GM21576 (cell line): ENCODE data around the gene L1TD1.
"Not testable (repeated sequence)": the region's sequence is repeated elsewhere in the genome, so short reads cannot be mapped to it uniquely, and the experiment has no call there.

Source experiments
- ATAC-seq: cut with Tn5 transposase; IDR thresholded peaks from one replicate; pipeline ENCODE4 v1.9.1; 2021; ENCODE audit warnings: mild to moderate bottlenecking, moderate library complexity; ENCODE audit not compliant: unreplicated experiment

Gene L1TD1

DNA sequence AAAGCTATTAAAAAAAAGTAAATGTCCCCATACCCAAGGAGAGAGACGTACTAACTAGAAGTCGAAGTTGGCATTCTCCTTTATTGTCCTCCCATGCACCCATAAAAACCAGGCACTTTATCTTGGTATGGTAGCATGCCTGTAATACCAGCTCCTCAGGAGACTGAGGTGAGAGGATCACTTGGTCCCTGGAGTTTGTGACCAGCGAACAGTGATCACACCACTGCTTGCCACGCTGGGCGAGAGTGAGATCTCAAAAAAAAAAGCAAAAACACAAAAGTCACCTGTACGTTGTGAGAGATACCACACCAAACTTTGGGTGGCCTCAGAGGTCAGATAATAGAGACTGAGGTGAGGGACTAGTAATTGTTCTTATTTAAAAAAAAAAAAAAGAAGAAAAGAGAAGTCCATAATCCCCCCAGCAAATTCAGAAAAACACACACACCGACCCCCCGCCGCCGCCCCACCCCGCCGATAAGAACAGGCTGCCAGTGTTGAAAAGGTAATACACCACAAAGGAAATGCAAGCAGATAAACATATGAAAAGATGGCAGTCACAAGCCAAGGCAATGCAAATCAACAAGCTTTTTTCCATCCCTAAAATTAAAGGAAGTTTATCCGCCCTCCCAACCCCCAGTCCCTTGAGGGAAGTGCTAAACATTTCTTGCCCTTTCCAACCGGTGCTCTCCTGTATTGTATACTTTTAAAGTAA is 3.6 kb downstream of the L1TD1 start:
- ATAC-seq: no peak

DNA sequence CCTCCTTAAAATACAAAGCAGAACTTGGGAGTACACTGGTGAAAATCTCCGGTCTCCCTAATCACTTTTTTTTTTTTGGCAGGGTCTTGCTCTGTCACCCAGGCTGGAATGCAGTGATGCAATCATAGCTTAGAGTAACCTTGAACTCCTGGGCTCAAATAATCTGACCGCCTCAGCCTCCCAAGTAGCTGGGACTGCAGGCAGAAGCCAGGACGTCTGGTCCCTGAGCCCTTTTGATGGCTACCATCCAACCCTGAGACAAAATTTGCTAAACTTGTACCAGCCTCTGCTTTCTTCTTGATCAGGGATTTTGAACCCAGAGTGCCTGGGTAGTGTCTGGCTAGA is 4.1 kb downstream of the L1TD1 start:
- ATAC-seq: no peak

DNA sequence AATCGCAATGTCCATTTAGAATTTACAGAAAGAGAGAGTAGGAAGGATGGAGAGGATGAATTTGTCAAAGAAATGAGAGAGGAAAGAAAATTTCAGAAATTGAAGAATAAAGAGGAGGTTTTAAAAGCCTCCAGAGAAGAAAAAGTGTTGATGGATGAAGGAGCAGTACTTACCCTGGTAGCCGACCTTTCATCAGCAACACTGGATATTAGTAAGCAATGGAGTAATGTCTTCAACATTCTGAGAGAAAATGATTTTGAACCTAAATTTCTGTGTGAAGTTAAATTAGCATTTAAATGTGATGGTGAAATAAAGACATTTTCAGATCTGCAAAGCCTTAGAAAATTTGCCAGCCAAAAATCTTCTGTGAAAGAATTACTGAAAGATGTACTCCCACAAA is 12.5 kb downstream of the L1TD1 start:
- ATAC-seq: no peak

DNA sequence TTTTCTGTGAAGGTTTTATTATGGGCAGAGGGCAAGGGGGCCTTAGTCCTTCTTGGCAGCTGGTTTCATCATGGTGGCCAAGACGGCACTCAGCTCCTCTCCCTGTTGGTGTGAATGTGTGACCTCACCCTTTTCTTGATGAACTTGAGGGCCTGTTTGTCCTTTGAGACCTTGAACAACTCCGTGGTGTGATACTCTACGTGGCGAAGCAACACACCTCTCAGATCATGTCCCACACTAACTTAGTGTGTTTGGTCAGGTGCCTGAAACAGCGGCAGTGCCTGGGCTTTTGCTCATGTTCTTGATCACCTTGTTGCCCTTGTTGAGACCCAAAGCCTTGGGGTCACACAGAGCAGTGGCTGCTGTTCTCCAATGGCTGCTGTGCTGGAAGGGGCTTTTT is 13.4 kb downstream of the L1TD1 start:
- no peak for ATAC-seq

DNA sequence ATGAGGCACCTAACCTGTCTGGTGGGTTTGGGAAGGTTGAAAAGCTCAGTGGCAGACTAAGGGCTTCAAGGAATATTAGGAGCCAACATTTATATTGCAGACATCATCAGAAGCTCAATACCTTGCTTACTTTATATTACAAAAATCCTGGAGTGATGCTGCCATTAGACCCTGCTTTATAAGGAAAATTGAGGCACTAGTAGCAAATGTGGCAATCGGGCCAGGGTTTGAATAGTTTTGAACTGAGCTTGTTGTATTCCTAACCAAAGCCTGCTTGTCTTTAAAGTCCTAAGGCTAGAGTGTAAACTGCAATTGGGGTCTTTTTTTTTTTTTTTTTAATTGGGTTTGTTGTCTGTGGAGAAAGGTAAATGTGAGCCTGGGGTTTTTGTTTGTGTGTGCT is 14.3 kb downstream of the L1TD1 start:
- no peak for ATAC-seq

DNA sequence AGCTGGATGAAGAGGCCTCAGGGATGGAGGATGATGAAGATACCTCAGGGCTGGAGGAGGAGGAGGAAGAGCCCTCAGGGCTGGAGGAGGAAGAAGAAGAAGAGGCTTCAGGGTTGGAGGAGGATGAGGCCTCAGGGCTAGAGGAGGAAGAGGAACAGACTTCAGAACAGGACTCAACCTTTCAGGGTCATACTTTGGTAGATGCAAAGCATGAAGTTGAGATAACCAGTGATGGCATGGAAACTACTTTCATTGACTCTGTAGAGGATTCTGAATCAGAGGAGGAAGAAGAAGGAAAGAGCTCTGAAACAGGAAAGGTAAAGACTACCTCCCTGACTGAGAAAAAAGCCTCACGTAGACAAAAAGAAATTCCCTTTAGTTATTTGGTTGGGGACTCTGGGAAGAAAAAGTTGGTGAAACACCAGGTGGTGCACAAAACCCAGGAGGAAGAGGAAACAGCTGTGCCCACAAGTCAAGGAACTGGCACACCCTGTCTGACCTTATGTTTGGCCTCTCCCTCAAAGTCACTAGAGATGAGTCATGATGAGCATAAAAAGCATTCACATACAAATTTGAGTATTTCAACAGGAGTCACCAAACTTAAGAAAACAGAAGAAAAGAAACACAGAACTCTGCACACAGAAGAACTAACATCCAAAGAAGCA is 15.4 kb downstream of the L1TD1 start:
- no peak for ATAC-seq

DNA sequence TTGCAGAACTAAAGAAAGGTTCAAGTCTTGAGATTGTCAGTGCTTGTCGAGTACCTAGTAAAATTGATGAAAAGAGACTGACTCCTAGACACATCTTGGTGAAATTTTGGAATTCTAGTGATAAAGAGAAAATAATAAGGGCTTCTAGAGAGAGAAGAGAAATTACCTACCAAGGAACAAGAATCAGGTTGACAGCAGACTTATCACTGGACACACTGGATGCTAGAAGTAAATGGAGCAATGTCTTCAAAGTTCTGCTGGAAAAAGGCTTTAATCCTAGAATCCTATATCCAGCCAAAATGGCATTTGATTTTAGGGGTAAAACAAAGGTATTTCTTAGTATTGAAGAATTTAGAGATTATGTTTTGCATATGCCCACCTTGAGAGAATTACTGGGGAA is 16.3 kb downstream of the L1TD1 start:
- ATAC-seq: no peak

DNA sequence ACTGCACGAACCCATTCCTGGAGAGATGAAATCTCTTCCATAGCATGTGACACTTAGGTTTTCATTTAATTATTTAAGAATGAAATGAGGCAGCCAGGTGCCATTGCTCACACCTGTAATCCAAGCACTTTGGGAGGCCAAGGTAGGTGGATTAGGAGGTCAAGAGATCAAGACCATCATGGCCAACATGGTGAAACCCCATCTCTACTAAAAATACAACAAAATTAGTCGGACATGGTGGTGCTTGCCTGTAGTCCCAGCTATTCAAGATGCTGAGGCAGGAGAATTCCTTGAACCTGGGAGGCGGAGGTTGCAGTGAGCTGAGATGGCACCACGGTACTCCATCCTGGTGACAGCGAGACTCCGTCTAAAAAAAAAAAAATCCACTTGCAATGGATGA is 17.8 kb downstream of the L1TD1 start:
- ATAC-seq: no peak

DNA sequence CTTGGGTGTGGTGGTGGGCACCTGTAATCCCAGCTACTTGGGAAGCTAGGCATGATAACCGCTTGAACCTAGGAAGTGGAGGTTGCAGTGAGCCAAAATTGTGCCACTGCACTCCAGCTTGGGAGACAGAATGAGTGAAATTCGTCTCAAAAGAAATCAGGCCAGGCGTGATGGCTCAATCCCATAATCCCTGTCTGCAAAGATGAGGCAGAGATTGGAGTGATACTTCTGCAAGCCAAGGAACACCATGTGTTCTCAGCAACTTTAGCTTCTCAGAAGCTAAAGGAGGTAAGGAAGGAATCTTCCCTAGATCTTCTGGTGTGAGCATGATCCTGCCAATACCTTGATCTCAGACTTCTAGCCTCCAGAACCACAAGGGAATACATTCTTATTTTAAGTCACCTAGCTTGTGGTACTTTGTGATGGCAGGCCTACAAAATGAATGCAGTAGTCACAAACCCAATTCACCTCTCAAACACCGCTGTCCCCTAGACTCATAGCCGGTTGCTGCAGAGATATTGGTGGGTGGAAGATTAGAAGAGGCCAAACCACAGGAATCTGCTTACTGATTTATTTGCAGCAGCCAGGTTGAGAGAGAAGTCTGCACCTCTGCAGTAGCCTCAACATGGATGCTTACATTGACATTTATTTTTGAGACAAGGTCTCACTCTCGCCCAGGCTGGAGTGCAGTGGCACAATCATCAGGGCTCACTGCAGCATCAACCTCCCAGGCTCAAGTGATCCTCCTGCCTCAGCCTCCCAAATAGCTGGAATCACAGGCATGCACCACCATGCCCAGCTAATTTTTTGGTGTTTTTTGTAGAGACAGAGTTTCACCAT is 18.6 kb downstream of the L1TD1 start:
- ATAC-seq: no peak

DNA sequence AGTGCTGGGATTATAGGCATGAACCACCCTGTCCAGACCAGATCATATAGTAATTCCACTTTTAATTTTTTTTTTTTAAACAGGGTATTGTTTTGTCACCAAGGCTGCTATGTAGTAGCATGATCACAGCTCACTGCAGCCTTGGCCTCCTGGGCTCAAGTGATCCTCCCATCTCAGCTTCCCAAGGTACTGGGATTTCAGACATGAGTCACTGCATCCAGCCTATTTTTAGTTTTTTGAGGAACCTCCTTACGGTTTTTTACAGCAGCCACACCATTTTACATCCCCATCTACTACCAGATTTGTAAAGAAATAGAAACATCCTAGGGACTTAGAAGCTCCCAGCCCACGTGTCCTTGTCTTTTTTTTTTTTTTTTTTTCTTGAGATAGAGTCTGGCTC is 24.0 kb downstream of the L1TD1 start:
- ATAC-seq: no peak

DNA sequence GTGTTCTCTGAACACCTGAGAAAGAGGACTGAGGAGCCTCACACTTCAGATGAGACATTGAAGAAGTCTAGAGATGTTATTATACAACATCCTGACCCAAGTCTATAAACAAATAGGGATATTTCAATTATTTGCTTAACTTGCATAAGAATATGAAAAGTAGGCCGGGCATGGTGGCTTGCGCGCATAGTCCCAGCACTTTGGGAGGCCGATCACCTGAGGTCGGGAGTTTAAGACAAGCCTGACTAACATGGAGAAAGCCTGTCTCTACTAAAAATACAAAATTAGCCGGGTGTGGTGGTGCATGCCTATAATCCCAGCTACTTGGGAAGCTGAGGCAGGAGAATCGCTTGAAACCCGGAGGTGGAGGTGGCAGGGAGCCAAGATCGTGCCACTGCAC is 25.8 kb downstream of the L1TD1 start:
- ATAC-seq: not testable (repeated sequence)

DNA sequence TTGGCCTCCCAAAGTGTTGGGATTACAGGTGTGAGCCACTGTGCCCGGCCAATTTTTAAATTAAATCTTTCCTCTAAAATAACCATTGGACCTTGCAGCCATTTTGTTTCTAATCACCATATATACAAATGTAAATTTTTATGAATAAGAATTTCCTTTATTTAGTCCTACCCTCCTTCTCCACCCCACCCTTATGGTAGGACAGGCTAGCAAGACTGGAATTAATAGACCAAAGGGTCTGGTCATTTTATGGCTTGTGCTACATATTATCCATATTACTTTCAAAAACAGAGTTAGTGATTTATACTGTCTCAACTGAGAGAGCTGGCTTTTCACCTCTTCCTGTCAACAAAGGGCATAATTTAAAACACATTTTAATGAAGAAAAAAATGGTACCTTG is 26.5 kb downstream of the L1TD1 start:
- ATAC-seq: no peak

DNA sequence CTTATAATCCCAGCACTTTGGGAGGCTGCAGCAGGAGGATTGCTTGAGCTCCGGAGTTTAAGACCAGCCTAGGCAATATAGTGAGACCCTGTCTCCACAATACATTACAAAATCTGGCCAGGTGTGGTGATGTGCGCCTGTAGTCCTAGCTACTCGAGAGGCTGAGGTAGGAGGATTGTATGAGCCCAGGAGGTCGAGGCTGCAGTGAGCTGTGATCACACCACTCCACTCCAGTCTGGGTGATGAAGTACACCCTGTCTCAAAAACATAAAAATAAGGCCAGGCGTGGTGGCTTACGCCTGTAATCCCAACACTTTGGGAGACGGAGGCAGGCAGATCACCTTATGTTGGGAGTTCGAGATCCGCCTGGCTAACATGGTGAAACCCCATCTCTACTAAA is 27.7 kb downstream of the L1TD1 start:
- no peak for ATAC-seq

DNA sequence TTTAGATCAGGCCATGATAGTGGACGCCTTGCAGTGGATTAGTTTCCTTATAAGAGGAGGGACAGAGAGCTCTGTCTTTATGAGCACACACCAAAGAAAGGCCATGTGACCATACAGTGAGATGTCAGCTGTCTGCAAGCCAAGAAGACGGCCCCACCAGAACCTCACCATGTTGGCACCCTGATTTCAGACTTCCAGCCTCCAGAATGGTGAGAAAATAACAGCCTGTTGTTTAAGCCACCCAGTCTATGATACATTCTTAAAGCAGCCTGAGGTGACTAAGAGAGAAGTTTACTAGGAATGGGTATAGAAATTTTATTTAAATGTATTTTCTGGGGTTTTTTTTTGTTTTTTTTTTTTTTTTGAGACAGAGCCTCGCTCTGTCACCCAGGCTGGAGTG is 29.5 kb downstream of the L1TD1 start:
- no peak for ATAC-seq

DNA sequence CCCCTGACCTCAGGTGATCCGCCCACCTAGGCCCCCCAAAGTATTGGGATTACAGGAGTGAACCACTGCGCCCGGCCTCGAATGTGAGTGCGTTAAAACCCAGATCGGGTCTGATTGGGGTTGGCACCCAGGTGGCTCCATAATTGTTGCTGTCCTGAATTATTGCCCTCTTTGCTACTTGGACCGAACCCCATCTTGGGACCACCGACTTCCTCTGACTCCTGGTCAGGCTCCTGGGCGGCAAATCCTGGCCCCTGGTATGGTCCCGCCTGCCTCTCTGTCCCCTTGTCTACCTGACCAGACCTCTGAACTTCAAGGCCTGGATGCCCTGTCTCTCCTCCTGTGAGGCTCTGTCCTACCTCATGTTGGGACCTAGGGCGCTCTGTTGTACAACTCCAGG is 32.8 kb downstream of the L1TD1 start:
- ATAC-seq: no peak

DNA sequence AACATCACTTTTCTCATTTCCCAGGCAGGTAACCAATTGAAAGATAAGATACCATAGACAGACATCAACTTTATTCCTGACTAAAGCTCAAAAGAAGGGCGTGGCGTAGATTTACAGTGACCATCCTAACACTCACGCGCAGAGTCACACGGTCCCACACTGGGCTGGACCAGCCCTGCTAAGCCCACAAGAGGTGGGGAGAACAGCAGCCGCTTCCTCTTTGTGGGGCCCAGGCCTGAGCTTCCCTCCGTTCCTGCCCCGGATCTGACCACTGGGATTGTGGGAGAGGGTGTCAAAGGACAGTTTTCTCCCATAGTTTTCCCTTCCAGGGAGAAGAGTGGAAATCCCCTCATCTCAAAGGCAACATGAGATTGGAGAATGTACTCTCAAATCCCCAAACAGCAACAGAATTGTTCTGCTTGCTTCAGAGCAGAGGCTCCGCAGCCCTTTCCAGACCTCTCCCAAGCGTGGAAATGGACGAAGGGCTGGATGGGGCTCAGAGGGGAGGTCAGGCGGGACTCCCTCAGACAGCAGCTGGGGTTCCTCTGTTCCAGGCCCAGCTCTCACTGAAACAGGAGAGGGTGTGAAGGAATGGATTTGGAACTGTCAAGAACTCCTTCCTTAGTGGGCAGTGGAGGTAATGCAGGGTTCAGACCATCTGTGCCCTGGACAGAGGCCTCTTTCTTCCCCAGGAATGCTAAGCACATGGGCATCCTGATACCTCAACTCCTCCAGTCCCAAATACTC is 33.7 kb downstream of the L1TD1 start:
- no peak for ATAC-seq

DNA sequence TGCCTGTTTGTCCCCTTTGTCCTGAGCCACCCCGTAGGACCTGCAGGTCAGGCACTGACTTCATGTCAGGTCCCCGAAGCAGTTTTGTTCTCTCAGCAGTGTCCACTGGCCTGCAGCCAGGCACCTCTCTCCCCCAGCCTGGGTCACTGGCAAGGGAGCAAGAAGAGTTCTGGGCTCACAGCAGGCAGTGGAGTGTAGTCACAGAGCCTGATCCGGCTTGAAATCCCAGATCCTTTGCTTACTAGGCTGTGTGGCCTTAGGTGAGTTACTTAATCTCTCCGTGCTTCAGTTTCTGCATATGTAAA is 34.2 kb downstream of the L1TD1 start:
- no peak for ATAC-seq

DNA sequence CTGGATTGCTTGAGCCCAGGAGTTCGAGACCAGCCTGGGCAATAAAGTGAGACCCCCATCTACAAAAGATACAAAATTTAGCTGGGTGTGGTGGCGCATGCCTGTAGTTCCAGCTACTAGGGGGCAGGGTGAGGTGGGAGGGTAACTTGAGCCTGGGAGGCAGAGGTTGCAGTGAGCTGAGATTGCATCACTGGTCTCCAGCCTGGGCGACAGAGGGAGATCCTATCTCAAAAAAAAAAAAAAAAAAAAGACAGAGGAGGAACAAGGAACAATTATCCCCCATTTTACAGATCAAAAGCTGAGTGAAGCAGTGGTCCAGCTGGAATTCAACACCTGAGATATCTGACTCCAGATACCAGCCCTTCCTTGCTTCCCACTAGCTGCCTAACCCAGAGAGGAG is 34.8 kb downstream of the L1TD1 start:
- ATAC-seq: no peak

DNA sequence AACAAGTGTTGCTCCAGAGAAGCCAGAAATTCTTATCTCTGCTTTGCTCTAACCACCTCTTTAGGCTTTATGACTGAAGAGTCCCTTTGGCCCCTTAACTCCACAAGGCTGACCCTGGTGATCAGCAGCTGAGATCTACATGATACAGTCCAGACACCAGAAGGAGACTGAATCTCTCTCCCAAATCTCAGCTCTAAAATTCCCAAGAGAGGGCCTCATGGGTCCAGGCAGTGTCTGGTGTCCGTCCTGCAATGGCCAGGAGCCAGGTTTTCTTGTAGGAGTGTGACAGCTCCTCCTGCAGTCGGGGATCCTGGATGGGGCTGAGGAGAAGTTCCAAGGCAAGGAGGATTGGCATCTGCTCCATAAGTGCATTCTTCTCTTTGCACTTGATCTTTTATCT is 35.3 kb downstream of the L1TD1 start:
- ATAC-seq: no peak

DNA sequence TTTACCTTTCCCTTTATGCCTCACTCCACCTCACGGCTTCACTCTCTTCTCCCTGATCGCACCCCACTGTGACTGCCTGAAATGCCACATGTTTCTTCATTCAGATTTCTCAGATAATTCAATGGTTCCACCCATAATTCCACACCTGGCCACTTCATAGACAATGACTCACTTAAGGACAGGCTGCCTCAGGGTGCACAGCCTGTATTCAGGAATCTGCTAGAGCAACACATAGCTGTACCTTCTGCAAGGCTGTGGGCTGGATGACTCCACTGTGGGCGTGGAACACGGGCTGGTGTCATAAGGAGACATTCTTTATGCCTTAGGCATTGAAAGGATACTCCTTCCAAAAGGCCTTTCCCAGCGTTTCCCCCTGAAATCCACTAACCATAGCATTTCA is 36.1 kb downstream of the L1TD1 start:
- ATAC-seq: no peak

DNA sequence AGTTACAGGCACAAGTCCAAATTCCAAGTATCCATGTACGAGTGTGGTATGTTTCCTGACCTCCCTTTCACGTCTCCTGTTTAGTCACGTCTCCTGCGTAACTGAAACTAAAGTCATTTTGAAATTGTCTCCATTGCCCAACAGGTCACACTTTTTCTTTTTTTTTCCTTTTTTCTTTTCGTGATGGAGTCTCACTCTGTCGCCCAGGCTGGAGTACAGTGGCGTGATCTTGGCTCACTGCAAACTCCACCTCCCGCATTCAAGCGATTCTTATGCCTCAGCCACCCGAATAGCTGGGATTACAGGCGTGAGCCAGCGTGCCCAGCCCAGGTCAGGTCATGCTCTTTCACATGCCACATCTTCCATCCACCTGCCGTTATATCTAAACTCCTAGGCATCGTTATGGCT is 38.2 kb downstream of the L1TD1 start:
- no peak for ATAC-seq
